ENCODE measurements around the gene ZSWIM6.

The ZSWIM6 gene

DNA sequence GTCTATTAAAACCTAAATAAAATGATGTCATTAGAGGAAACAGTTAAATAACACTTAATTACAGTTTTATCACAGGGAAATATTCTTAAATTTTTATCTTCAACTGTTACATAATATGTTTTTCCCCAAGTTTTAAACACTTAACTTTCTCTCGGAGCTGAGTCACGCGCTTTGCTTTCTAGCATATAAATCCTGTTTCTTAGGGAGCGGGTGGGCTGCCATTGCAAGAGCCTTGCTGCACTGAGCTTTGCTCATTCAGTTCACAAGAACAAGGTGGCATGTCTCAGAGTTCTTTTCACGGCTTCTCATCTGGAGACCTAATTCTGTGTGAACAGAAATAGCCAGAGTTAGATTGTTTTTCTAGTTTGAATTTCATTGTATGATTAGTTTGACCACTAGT is 166.1 kb downstream of the ZSWIM6 start:
- no peak for DNase-seq

DNA sequence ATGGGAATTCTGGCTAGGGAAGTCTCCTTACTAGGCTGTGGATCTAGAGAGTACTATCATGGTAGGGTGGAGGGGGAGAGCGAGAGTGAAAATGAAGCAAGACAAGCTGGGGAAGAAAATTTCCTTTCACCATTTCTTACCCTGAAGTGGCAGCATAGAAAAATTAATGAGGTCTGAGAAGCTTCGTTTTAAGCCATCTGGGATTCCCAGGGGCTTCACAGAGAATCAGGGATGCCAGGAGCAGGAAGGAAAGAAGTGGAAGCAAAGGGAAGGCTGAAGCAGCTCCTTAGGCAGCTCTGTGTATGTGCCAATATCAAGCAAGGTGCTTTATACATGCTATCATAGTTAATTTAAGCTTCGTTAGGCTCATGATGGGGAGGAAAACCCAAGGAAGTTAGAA is 169.9 kb downstream of the ZSWIM6 start:
- DNase-seq = no peak

- DNase-seq = no peak
Observed at GRCh38 chr5:61504143-61504770, 172.2 kb downstream of the ZSWIM6 start.

- DNase-seq = no peak
Observed at GRCh38 chr5:61505281-61505680, 173.2 kb downstream of the ZSWIM6 start.

DNA sequence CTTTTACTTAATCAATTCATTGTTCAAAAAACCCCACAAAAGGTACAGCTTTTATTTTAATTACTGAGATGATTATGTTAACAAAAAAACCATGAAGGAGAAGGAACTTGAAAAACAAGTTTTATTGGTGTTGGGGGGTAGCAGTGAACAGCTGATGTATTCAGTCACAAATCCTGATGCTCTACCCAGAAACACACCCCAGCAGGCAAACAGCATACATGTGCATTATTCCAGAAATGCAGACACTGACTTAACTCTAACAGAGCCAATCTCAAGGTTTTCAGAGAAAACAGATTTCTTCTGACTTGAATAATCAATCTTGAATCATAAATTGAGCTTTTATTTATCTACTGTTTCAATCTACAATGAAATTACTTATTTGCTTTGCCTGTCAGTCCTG is 175.2 kb downstream of the ZSWIM6 start:
- no peak for DNase-seq

GRCh38 chr5:61516946-61517345 is 184.9 kb downstream of the ZSWIM6 start:
- no peak for DNase-seq

DNA sequence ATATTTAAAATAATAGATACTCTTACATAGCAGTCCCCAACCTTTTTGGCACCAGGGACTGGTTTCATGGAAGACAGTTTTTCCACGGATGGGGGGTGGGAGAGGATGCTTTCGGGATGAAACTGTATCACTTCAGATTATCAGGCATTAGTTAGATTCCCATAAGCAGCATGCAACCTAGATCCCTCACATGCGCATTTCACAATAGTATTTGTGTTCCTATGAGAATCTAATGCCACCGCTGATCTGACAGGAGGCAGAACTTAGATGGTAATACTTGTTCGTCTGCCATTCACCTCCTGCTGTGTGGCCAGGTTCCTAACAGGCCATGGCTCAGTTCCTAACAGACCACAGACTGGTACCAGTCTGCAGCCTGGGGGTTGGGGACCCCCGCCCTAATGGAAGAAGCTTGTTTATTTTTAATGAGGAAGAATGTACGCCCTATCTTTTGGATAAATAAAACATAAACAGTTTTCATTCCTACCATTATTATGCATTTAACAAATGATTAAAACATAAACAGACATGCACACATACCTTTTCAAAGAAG is 187.7 kb downstream of the ZSWIM6 start:
- no peak for DNase-seq

DNA sequence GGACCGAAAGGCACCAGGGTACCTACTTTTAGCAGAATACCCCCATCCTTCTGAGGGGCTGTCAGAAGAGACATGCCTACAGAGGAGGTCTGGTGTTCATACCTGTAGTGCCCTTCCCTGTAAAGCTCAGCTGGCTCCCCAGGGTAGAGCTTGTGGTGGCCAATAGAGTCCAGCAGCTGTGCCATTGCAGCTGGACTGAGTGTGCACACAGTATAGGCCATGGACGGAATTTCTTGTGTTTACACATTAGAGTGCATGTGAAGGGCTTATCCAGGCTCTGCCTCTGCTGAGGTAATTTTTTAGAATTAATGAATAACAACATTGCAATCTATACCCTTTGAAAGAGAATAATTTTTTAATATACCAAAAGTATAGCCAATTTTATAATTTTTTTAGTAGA is 191.0 kb downstream of the ZSWIM6 start:
- no peak for DNase-seq

- DNase-seq = no peak
Observed at GRCh38 chr5:61523997-61524396, 191.9 kb downstream of the ZSWIM6 start.

GRCh38 chr5:61525512-61526206 is 193.6 kb downstream of the ZSWIM6 start:
- no peak for DNase-seq

GRCh38 chr5:61526207-61526519 is 194.1 kb downstream of the ZSWIM6 start:
- no peak for DNase-seq

DNA sequence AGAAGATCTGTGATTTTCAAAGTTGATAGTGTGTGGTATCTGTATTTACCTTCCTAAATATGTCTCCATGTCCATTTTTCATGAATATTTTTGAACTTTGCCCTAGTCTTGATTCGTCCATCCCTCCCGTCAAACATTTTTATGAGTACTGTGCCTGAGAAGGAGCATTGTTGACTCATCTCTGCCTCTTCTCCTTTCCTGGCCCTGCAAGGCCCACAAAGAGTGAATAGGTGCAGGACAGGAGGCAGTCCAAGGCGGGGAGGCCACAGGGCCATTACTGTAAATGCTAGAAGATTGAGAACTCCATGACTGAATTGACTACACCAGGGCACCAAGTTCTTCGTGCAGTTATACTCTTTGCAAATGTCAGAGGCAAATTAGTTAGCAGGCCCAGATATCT is 200.9 kb downstream of the ZSWIM6 start:
- no peak for DNase-seq

DNA sequence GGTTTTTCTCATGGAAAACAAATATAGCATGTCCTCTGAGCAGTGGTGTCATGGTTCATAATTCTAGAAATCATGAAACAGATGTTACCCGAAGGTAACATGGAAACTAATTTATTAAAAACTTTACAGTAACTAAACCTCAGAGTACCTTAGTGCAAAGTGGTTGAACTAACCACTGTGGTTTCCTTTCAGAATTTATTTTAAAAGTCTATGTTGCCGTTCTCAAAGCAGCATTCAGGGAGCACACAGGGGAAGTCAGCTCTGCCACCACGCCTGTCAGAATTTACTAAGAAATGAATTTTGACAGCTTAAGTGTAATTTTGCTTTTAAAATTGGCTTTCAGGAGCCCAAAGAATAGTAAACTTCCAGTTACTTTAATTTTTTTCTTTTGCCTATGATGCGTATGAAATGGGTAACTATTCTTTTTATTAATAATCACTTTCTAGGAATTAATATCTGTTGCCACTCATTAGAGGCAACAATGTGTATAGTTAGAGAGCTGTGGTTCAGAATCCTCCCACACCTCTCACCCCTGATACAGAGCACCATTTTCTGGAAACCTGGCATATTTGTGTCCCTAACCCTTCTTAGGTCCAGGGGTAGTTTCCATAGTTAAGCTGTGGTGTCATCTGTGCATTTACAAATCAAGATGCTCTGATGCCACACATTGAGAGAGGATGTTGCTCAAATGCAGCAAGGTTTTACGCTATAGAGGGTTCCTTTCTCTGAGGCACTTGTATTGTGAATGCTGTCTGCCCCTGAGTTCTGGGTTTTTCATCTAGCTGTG is 202.6 kb downstream of the ZSWIM6 start:
- DNase-seq = no peak

DNA sequence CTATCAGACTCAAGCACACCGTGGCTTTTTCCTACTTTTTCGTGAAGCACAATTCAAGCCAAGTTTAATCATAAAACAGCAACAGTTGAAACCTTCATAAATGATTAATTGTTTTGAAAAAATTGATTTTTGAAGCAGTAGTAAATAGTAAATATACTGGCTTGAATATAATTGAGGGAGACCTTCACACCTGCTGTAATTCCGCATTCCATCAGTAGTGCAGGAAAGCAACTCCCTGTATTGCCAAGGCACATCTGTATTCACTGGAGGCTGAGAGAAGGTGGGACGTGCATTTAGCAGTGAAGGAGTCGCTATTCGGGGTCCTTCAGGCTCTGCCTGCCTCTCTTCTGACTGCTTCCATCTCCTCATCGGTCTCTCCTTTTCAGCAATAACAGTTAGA is 203.8 kb downstream of the ZSWIM6 start:
- DNase-seq = no peak

DNA sequence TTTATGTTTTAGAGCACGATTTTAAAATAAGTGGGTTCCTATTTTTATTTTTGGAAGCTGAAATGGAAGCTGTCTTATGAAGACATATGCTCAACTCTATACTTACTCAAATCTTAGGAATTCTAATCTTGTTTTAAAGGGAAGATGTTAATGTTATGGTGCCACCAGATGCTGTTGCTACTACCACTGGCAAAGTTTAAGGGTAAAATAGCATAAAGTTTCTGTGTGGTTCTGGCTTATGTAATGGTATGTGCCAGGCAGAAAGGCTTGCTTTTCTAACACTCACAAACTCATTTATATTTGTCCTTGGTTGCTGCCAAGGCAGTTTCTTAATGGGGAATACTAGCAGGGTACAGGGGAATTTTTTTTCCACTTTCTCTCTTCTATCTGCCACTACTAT is 204.9 kb downstream of the ZSWIM6 start:
- DNase-seq = no peak

GRCh38 chr5:61538722-61539501 is 206.9 kb downstream of the ZSWIM6 start:
- DNase-seq = no peak

DNA sequence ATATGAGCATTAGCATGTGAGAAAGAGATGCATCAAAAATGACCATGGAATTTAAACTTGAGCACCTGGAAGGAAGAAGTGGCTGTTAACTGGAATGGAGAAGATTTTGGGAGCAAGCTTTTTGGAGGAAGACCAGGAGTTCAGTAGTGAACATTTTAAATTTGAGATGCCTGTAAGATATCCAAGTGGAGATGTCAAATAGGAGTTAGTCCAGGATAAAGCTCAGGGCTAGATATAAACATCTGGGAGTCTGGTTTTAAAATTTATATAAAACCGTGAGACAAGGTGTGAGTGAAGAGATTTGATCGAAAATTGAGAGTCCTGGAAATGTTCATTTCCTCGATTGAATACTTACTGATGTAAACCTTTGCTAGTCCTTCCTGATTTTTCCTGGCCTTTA is 217.5 kb downstream of the ZSWIM6 start:
- DNase-seq = no peak

- DNase-seq = no peak
Observed at GRCh38 chr5:61551637-61552313, 219.7 kb downstream of the ZSWIM6 start.

DNA sequence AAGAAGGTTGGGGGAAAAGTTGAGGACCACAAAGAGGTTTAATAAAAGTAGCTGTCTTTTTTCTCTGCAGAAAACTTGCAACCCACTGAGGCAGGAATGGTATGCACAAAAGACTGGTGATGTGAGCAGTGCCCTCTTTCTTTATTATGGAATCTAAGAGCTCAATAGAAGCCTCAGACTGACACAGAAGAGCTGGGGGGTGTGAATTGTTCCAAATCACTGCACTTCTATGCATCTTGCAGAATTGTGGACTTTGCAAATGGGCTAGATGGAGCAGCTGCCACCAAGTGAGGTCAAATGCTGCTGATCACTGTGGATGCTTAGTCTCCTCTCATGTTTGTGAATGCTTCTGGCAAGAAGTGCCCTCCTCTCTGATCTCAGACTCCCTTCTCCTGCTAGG is 227.1 kb downstream of the ZSWIM6 start:
- no peak for DNase-seq

- DNase-seq = no peak
Observed at GRCh38 chr5:61559722-61560121, 227.7 kb downstream of the ZSWIM6 start.

GRCh38 chr5:61563401-61563800 is 231.3 kb downstream of the ZSWIM6 start:
- DNase-seq = no peak

DNA sequence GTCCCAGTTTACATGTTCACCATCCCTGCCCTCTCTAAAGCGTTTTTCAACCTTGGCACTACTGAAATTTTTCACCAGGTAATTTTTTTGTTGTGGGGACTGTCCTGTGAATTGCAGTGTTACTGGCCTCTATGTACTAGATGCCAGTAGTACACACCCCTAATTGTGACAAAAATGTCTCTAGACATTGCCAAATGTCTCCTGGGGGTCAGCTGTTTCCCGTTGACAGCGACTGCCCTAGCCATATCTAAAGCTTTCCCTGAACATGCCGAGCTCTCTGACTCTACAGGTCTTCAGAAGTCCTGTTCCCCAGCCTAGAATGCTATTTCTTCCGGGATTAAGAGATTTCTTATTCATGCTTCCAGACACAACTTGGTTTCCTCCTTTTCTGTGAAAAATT is 235.3 kb downstream of the ZSWIM6 start:
- no peak for DNase-seq

- DNase-seq = no peak
Observed at GRCh38 chr5:61569353-61569752, 237.3 kb downstream of the ZSWIM6 start.

Measured in NCI-H446 treated with DMSO at 0.1 percent for 48 hours (cell line).